GM18505 (cell line): ENCODE results near the gene TMCO6.
A peak's percentile ranks its signal among the peaks of the same experiment; 100 is the strongest.
"Not testable (repeated sequence)": the region's sequence is repeated elsewhere in the genome, so short reads cannot be mapped to it uniquely, and the experiment has no call there.

Experiments
- ATAC-seq: cut with Tn5 transposase; IDR thresholded peaks from one replicate; pipeline ENCODE4 v1.9.1; 2021; ENCODE audit not compliant: unreplicated experiment
- POLR2A ChIP-seq: IDR thresholded peaks from 4 replicates; pipeline ENCODE4 v1.6.1; 2011; ENCODE audit warnings: borderline replicate concordance; ENCODE audit not compliant: insufficient read depth, insufficient read length; ENCODE audit errors: extremely low read depth

Gene TMCO6

DNA sequence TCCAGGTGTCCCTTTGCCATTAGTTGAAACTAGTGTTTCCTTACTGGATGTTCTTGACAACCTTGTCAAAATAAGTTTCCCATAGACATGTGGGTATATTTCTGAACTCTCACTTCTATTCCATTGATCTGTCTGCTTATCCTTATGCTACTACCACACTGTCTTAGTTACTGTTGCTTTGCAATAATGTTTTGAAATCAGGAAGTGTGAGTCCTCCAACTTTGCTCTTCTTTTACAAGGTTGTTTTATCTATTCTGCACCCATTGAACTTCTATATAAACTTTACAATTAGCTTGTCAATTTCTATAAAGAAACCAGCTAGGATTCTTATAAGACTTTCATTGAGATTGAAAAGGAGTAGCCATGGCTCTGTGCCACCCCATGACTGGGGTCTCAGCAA is 30.5 kb upstream of the TMCO6 start:
- no peak for ATAC-seq

DNA sequence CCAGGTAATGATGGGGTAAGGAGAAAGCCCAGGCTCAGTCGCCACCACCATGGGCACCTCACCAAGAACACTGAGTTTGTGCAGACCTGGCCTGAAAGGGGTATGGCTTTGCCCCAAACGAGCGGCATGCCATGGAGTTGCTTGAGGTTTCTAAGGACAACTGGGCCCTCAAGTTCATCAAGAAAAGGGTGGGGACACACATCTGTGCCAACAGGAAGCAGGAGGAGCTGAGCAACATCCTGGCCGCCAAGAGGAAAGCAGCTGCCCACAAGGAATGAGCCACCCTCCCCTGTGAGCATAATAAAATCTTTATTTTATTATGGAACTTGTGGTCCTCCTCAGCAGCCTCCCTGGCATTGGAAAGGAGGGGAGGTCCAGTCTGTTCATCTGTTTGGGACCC is 30.1 kb upstream of the TMCO6 start:
- no peak for ATAC-seq
- no peak for TF ChIP-seq POLR2A

More for the DNA sequence above, 30.5 kb upstream of the TMCO6 start:
- no peak for TF ChIP-seq POLR2A

DNA sequence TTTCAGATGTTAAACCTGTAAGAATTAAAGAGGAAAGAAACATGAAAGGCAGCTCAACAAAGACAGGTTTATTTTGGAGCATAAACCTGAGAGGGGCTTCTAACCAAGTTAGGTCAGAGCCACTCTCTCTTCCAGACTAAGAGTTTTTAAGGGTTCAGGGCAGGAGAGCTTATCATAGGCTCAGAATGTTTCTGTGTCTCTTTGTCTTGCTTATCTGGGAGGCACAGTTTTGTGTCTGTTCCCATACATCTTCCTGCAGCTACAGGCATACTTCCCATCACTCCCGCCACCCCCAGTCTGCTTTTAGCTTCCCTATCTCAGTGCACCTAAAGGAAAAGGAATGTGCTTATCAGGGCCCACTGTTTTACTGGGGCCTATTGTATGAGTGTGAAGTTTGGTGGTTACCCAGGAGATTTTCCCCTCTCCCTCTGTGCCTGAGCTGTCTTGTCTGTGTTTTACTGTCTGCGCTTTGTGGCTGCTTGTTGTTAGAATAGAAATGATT is 28.2 kb upstream of the TMCO6 start:
- TF ChIP-seq POLR2A, result no peak
- ATAC-seq, result no peak

DNA sequence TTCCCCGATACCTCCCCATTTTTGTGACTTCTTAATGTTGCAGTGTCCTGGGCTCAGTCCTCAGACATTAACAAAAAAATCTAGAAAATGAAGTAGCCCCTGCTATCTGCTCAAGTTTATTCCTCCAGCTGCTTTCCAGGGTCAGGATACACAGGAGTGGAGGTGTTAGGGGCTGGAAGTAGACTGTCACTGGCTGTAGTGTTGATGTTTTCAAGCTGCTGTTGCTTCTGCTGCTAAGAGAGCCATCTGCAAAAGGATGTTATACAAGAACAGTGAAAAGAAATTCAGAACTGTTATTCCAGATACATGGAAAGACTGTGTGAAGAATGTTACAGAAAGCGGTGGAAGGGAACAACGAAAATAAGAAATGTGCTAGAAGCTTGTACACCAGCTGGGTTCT is 16.9 kb upstream of the TMCO6 start:
- TF ChIP-seq POLR2A, result no peak
- ATAC-seq, result no peak

DNA sequence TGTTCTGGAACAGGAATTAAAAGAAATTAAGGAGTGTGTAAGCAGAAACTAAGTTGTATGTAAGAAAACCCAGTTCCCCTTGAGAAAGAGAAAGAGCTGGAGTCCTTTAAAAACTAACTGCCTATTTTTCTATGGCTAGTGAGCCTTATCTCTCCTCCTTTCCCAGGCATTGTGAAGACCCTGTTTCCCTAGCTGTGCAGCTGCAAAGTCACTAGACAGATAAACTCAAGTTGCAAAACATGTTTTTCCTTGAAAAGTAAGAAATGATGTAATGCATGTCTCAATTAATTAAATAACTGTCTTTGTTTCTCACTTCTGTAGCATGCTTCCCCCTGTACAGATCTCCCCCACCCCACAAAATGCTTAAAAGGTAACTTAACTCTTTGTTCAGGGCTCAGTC is 16.2 kb upstream of the TMCO6 start:
- ATAC-seq, result not testable (repeated sequence)

DNA sequence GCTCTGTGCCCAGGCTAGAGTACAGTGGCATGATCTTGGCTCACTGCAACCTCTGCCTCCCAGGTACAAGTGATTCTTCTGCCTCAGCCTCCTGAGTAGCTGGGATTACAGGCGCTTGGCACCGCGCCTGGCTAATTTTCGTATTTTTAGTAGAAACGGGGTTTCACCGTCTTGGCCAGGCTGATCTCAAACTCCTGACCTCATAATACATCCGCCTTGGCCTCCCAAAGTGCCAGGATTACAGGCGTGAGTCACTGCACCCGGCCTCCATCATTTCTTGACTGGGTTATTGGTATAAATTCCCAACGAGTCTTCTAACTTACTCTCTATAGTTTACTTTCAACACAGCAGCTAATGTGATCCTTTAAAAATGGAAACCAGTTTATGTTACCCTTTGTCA is 14.4 kb upstream of the TMCO6 start:
- ATAC-seq, result not testable (repeated sequence)

DNA sequence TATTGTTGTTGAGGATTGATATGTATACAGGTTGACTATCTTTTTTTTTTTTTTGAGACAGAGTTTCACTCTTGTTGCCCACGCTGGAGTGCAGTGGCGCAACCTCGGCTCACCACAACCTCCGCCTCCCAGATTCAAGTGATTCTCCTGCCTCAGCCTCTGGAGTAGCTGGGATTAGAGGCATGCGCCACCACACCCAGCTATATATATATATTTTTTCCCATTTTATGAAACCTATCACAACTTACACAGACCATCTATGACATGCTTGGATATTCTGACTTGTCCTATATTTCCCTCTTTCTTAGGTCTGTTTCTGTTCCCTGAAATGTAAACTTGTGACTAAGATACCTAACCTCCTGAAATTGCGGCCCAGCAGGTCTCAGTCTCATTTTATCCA is 11.3 kb upstream of the TMCO6 start:
- TF ChIP-seq POLR2A, result no peak
- no peak for ATAC-seq

DNA sequence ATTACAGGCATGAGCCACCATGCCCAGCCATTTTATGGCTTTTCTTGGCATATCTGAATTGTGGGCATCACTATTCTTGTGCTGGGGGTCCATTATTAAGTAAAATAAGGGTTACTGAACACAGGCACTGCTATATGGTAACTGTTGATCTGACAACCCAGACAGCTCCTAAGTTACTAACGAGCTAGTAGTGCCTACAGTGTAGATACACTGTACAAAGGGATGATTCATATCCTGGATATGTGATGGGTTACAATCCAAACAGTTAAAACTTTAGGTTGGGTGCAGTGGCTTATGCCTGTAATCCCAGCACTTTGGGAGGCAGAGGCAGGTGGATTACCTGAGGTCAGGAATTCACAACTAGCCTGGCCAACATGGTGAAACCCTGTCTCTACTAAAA is 10.5 kb upstream of the TMCO6 start:
- no peak for ATAC-seq

DNA sequence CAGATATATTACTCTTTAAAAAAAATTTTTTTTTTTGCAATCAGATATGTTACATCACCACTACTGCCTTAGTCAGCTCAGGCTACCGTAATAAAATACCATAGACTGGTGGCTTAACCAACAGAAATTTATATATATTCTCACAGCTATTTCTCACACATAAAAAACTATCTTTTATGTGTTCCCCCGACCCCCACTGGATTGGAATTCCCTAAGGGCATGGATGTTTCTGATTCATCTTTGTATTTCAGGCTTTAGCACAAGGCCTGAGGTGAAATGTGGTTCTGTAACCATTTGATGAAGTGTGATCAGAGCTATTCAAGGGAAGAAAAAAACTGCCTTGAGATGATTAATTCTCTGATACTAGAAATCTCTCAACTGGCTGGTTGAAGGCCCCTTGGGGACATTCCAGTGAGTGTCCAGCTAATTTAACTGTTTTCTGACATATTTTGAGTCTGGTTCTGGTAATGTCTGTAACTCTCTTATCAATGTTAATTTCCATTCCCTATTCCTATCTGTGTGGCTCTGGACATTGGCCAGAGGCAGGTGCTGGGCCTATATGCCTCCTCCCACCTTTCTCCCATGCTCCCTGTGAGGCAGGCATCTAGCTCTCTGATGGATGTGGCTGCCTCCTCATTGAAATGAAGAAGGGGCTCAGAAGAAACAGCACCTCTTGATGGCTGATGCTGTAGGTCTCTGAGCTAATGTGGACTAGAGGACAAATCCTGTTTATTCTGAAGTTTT is 8.8 kb upstream of the TMCO6 start:
- ATAC-seq, result no peak
- no peak for TF ChIP-seq POLR2A

More for the DNA sequence above, 10.5 kb upstream of the TMCO6 start:
- no peak for TF ChIP-seq POLR2A

DNA sequence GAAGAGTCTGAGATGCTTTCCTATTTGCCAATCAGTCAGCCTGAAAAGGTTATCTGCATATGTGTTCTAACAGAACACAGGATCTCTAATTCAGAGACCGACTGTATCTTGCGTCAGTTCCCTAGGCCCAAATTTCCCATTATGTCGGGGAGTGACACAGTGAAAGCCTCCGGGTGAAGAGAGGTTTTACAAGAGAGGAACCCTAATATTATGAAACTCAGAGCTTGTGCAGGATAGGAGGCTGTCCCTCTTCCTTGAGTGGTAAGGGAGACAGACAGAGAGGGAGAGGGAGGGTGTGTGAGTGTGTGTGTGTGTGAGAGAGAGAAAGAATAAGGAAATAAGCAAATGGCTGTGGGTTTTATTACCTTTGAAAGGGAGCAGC is 8.2 kb upstream of the TMCO6 start:
- ATAC-seq, result no peak
- TF ChIP-seq POLR2A, result no peak

DNA sequence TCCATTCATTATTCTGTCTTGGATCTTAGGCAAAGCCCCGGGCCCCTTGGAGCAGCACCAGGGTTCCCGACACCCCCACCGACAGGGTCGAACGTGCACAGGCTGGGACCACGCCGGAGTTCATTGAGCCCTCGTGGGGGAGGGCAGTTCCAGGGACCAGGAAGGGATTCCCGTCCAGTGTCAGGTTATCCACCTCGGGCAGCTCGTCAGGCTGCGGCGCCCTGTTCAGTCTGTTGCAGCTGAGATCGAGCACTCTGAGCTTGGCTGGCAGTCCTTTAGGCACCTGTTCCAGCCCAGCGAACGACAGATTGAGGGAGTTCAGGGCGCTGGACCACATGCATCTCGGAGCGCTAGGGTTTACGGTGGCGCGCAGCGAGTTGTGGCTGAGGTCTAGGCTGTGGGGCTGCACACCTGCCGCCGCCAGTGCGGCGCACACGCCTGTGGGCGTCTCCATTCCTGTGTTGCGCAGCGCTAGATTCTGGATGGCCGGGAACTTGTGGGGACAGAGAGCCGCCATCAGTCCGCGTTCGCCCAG is 7.4 kb upstream of the TMCO6 start:
- peak; percentile 39 for ATAC-seq
- TF ChIP-seq POLR2A, result no peak

DNA sequence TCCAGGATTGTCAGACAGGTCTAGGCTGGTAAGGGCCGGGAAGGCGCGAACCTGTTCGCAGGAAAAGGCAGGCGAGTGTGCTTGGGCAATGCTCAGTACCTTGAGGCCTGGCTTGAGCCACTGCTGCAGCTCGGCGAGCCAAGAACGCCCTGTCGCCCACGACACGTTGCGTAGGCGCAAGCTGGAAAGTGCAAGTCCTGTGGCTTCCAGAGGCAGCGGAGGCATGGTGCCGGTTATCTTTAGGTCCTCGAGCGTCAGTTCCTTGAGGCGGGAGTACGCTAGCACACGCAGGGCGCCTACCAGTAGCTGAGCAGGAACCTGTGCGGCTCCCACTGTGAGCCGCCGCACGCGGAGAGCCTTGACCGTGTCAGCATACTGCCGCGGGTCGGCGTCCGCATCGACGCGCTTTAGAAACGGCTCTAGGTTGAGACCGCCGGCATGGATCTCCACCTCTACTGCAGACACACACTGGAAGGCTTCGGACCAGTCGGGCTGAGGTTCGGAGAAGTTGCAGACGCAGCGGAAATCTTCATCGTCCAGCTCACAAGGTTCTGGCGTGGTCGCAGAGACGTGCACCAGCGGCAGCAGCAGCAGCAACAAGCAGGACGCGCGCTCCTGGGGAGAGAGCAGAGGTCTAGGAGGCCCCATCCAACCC is 6.8 kb upstream of the TMCO6 start:
- peak; percentile 49 for ATAC-seq
- TF ChIP-seq POLR2A, result no peak

DNA sequence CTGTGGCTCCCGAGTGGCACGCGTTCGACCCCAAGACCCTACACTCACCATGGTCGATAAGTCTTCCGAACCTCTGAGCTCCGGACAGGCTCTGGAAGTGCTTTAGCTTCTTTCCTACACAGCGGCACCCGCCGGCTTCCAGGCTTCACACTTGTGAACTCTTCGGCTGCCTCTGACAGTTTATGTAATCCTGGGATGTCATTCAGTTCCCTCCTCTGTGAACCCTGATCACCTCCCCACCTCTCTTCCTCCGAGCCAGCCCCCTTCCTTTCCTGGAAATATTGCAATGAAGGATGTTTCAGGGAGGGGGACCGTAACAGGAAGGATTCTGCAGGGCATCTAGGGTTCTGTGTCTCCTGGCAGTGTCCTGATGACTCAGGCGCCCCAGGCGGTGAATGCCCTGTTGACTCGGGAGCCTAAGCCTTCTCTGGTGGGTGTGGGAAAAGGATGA is 6.2 kb upstream of the TMCO6 start, which contains the start of gene CD14:
TSS of gene CD14 (minus strand) at position 155 of the 451 bp plus-strand sequence. CDS start at position 51, 104 bp downstream.
- ATAC-seq, result no peak
- TF ChIP-seq POLR2A, result no peak

DNA sequence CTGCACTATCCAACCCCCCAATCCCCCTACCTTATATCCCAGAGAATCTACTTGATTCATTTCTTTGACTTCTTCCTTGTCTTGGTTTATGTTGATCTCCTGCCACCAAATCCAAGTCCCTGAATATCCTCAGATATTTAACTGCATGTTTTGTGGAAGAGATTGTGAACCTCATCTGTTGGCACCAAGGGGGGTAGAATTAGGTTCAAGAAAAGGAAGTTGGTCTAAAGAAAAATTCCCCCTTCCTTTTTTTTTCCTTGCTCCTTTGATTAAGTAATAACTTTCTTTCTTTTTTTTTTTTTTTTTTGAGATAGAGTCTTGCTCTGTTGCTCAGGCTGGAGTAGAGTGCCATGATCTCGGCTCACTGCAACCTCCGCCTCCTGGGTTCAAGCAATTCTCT is 5.8 kb upstream of the TMCO6 start:
- TF ChIP-seq POLR2A, result no peak
- no peak for ATAC-seq
